GM23338 (cell line): Measurements from ENCODE around the gene ASB1. TPM values are rescaled to one million over a fixed set of nuclear protein-coding genes. Genes with fewer than 3 reads are reported as not detected.

Experiments used
- ATAC-seq: fragments of 200-7000 bp; cut with Tn5 transposase; 3 replicates; pipeline ENCODE4 v1.9.1; 2020
- DNase-seq: peaks from one replicate; pipeline ENCODE4 v3.0.0-alpha.2; 2015; ENCODE audit warnings: low spot score
- H2AFZ ChIP-seq: fragments of 200-600 bp; sonication (generic); 2 replicates; pipeline ENCODE4 v1.8.0; 2016; ENCODE audit warnings: antibody characterized with exemption, mild to moderate bottlenecking, moderate library complexity
- H3F3A ChIP-seq: fragments of 200-600 bp; sonication (generic); replicated peaks from 2 replicates; pipeline ENCODE4 v1.8.0; 2017; ENCODE audit warnings: antibody characterized with exemption, mixed run types, low read depth
- H3K27ac ChIP-seq: fragments of 200-600 bp; sonication (generic); 2 replicates; pipeline ENCODE4 v1.6.1; 2016; ENCODE audit warnings: low read depth
- H3K27me3 ChIP-seq: fragments of 200-600 bp; sonication (generic); 2 replicates; pipeline ENCODE4 v1.8.0; 2016; ENCODE audit warnings: mild to moderate bottlenecking, mixed run types, moderate library complexity; ENCODE audit not compliant: insufficient read depth
- H3K36me3 ChIP-seq: fragments of 200-600 bp; sonication (generic); 2 replicates; pipeline ENCODE4 v1.8.0; 2016; ENCODE audit warnings: mild to moderate bottlenecking; ENCODE audit not compliant: insufficient read depth
- H3K4me1 ChIP-seq: fragments of 200-600 bp; sonication (generic); 2 replicates; pipeline ENCODE4 v1.8.0; 2016; ENCODE audit warnings: mild to moderate bottlenecking, moderate library complexity; ENCODE audit not compliant: insufficient read depth
- H3K4me2 ChIP-seq: fragments of 200-600 bp; sonication (generic); 2 replicates; pipeline ENCODE4 v1.7.1; 2017; ENCODE audit warnings: mixed run types
- H3K4me3 ChIP-seq: fragments of 200-600 bp; sonication (generic); 2 replicates; pipeline ENCODE4 v1.6.1; 2016; ENCODE audit warnings: mixed run types
- H3K79me2 ChIP-seq: fragments of 200-600 bp; sonication (generic); replicated peaks from 2 replicates; pipeline ENCODE4 v1.8.0; 2017; ENCODE audit warnings: mild to moderate bottlenecking; ENCODE audit not compliant: insufficient read depth
- H3K9me2 ChIP-seq: fragments of 200-600 bp; sonication (generic); 2 replicates; pipeline ENCODE4 v1.8.0; 2017; ENCODE audit not compliant: insufficient read depth
- H4K20me1 ChIP-seq: fragments of 200-600 bp; sonication (generic); replicated peaks from 2 replicates; pipeline ENCODE4 v1.8.0; 2017; ENCODE audit warnings: mild to moderate bottlenecking; ENCODE audit not compliant: insufficient read depth
- H3K27ac Mint-ChIP-seq: 2 replicates; pipeline ENCODE4 v1.8.0; 2020; ENCODE audit warnings: inconsistent platforms, mild to moderate bottlenecking, moderate library complexity, mixed read lengths
- H3K27me3 Mint-ChIP-seq: 3 replicates; pipeline ENCODE4 v1.8.0; 2022; ENCODE audit warnings: low read depth, mild to moderate bottlenecking, moderate library complexity, mixed read lengths, inconsistent platforms; ENCODE audit not compliant: insufficient read depth, poor library complexity
- H3K36me3 Mint-ChIP-seq: 3 replicates; pipeline ENCODE4 v1.8.0; 2021; ENCODE audit warnings: low read depth, mild to moderate bottlenecking, inconsistent platforms, moderate library complexity, mixed read lengths
- H3K4me1 Mint-ChIP-seq: 3 replicates; pipeline ENCODE4 v1.8.0; 2020; ENCODE audit warnings: mild to moderate bottlenecking, inconsistent platforms, mixed read lengths
- H3K4me3 Mint-ChIP-seq: 3 replicates; pipeline ENCODE4 v1.8.0; 2021; ENCODE audit warnings: moderate library complexity, mild to moderate bottlenecking, inconsistent platforms, mixed read lengths
- H3K9me3 Mint-ChIP-seq: 3 replicates; pipeline ENCODE4 v1.8.0; 2020; ENCODE audit warnings: moderate library complexity, mild to moderate bottlenecking, inconsistent platforms, mixed read lengths
- CTCF ChIP-seq, 2 experiments: fragments of 200-600 bp in 1 of 2; sonication (generic) in 1 of 2; conservative IDR thresholded peaks; 2 replicates each; pipeline versions ENCODE4 v1.5.1 to v1.6.1; 2016 to 2017; ENCODE audit warnings: antibody characterized with exemption in 2 of 2, low read depth in 2 of 2, mild to moderate bottlenecking in 2 of 2, moderate library complexity in 1 of 2
- ETS1 ChIP-seq: IDR thresholded peaks from 2 replicates; pipeline ENCODE4 v1.6.1; 2016; ENCODE audit warnings: antibody characterized with exemption
- EZH2phosphoT487 ChIP-seq: fragments of 200-600 bp; sonication (generic); IDR thresholded peaks from one replicate; pipeline ENCODE4 v1.8.1; 2018; ENCODE audit warnings: antibody characterized with exemption; ENCODE audit not compliant: unreplicated experiment
- JUNB ChIP-seq: IDR thresholded peaks from one replicate; pipeline ENCODE4 v1.6.1; 2016; ENCODE audit warnings: antibody characterized with exemption; ENCODE audit not compliant: unreplicated experiment
- STAT1 ChIP-seq: IDR thresholded peaks from one replicate; pipeline ENCODE4 v1.6.1; 2016; ENCODE audit warnings: antibody characterized with exemption; ENCODE audit not compliant: unreplicated experiment
- ZNF114 ChIP-seq: fragments of 250-450 bp; sonication (Bioruptor Pico); IDR thresholded peaks from 2 replicates; pipeline ENCODE4 v1.5.0; 2020; ENCODE audit warnings: mild to moderate bottlenecking, moderate library complexity
- ZNF331 ChIP-seq: fragments of 250-450 bp; sonication (Bioruptor Pico); IDR thresholded peaks from 2 replicates; pipeline ENCODE4 v1.5.0; 2020; ENCODE audit warnings: low read depth, mild to moderate bottlenecking, moderate library complexity
- polyA plus RNA-seq: library from polyadenylated mRNA; unstranded; fragments of >200 nt; fragmentation: Nextera tagmentation; extraction: Ambion mirVana; gene quantifications from 2 replicates; pipeline ENCODE4 v1.2.1, GENCODE V29; 2016
- total RNA-seq: library from RNA; depleted of rRNA; stranded (reverse); fragments of >200 nt; shearing (Covaris generic); gene quantifications from 2 replicates; pipeline ENCODE4 v1.2.3, GENCODE V29; 2014

ASB1 gene
- total and polyA plus RNA-seq, 2 experiments from 2014 or later, result 21.5 to 23.9 TPM

GRCh38 chr2:238378230-238379095, 48.3 kb upstream of the ASB1 start:
- Histone ChIP-seq H3K79me2 (no peaks in the 10 kb centered on the region), H4K20me1 (peaks cover 4% of the 10 kb centered on the region; the same call in 1 of the 2 replicates), H3K4me1 (peaks cover 6% of the 10 kb centered on the region), H3F3A (no peaks in the 10 kb centered on the region), H3K27me3 (no peaks in the 10 kb centered on the region), H3K4me2 (no peak overlapping the region), H3K36me3 (no peaks in the 10 kb centered on the region), H3K4me3 (no peak overlapping the region), H3K27ac (no peak overlapping the region), H2AFZ (no peak overlapping the region), H3K9me2 (no peaks in the 10 kb centered on the region)
- ATAC-seq (no peak), DNase-seq (no peak)
- TF ChIP-seq CTCF (conservative IDR thresholded peaks at IDR 0.05; ENCODE audit: low read depth in 2 of 2) (no peak), ZNF114 (CRISPR knock-in tag) (no peak), STAT1 (no peak), JUNB (no peak), EZH2phosphoT487 (no peak)
- peaks cover 20% of the 10 kb centered on the region for H3K4me1 Mint-ChIP-seq
- H3K9me3 Mint-ChIP-seq, result peaks cover under 1% of the 10 kb centered on the region; the same call in 1 of the 3 replicates
- H3K36me3 Mint-ChIP-seq, result peaks cover 5% of the 10 kb centered on the region; the same call in 2 of the 3 replicates
- no peak overlapping the region for H3K4me3 Mint-ChIP-seq
- H3K27me3 Mint-ChIP-seq, result peaks cover 6% of the 10 kb centered on the region
- H3K27ac Mint-ChIP-seq, result no peak overlapping the region

- Mint-ChIP-seq H3K9me3 (peaks cover 8% of the 10 kb centered on the region), H3K27ac (no peak overlapping the region), H3K36me3 (peaks cover 12% of the 10 kb centered on the region), H3K4me1 (peaks cover 20% of the 10 kb centered on the region), H3K4me3 (no peak overlapping the region), H3K27me3 (peaks cover 10% of the 10 kb centered on the region)
- Histone ChIP-seq H3K4me1 (peaks cover 6% of the 10 kb centered on the region), H3K4me2 (no peak overlapping the region), H3K79me2 (no peaks in the 10 kb centered on the region), H4K20me1 (peaks cover 4% of the 10 kb centered on the region; the same call in 1 of the 2 replicates), H2AFZ (no peak overlapping the region), H3K4me3 (no peak overlapping the region), H3K36me3 (no peaks in the 10 kb centered on the region), H3K27ac (no peak overlapping the region), H3K27me3 (no peaks in the 10 kb centered on the region), H3K9me2 (no peaks in the 10 kb centered on the region), H3F3A (no peaks in the 10 kb centered on the region)
- ATAC-seq, result no peak
- no peak for DNase-seq
- TF ChIP-seq ZNF331 (CRISPR knock-in tag) (no peak), CTCF (conservative IDR thresholded peaks at IDR 0.05; ENCODE audit: low read depth in 2 of 2) (no peak), ETS1 (no peak)
Observed at GRCh38 chr2:238379096-238379810, 47.5 kb upstream of the ASB1 start.
